ENCODE results near the gene SZT2. TPM values are rescaled to one million over a fixed set of nuclear protein-coding genes. Genes with fewer than 3 reads are reported as not detected.
"Not testable (repeated sequence)": the region's sequence is repeated elsewhere in the genome, so short reads cannot be mapped to it uniquely, and the experiment has no call there.

Gene SZT2
- total RNA-seq, 1 experiment from 2014 or later = 71.6 TPM

- Histone ChIP-seq H3K4me3 (no peak overlapping the region), H3K27me3 (ENCODE audit: insufficient read depth, low read depth) (no peaks in the 10 kb centered on the region), H3K9me2 (ENCODE audit: insufficient read depth) (no peaks in the 10 kb centered on the region), H3K4me2 (no peak overlapping the region), H2AFZ (no peak overlapping the region), H3K36me3 (ENCODE audit: low read depth) (0 out of 2 replicates have a peak, but pooled peaks cover 14% of the 10 kb centered on the region), H3K9me3 (ENCODE audit: insufficient read depth, low read depth) (no peaks in the 10 kb centered on the region), H3K27ac (no peak overlapping the region), H3K4me1 (replicated peaks; ENCODE audit: insufficient read depth) (no peaks in the 10 kb centered on the region), H4K20me1 (ENCODE audit: insufficient read depth) (no peaks in the 10 kb centered on the region), H3K79me2 (ENCODE audit: low read depth) (no peaks in the 10 kb centered on the region), H3F3A (ENCODE audit: insufficient read depth, low read depth) (0 out of 2 replicates have a peak, but pooled peaks cover 3% of the 10 kb centered on the region)
- TF ChIP-seq CTCF (conservative IDR thresholded peaks at IDR 0.05) (no peak), EZH2 (IDR thresholded peaks at IDR 0.05; ENCODE audit: low read depth) (no peak)
- no TSS peak for BruUV-seq (replicated peaks)
- intact Hi-C loops (cut with micrococcal nuclease; ENCODE audit: unreplicated experiment) = loop anchor here (10.0 kb wide), 1 partner anchor 636 kb away; no protein-coding TSS in a partner anchor
- POLR2A ChIA-PET (ENCODE audit: unreplicated experiment) = no interaction called here
- DNase-seq = no peak
- CTCF ChIA-PET = no interaction called here
These were observed 20.9 kb downstream of the SZT2 start for GRCh38 chr1:43410571-43410970.

DNA sequence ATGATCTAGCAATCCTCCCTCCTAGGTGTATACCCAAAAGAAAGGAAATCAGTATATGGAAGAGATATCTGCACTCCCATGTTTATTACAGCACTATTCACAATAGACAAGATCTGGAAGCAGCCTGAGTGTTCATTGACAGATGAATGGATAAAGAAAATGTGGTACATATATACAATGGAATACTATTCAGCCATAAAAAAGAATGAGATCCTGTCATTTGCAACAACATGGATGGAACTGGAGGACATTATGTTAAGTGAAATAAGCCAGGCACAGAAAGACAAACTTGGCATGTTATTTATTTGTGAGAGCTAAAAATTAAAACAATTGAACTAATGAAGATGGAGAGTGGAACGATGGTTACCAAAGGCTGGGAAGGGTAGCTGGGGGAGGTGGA is 23.7 kb downstream of the SZT2 start:
- H3K4me3 ChIP-seq; H3K27me3 ChIP-seq (ENCODE audit: insufficient read depth, low read depth); H3K36me3 ChIP-seq (ENCODE audit: low read depth); H4K20me1 ChIP-seq (ENCODE audit: insufficient read depth); H3F3A ChIP-seq (ENCODE audit: insufficient read depth, low read depth); DNase-seq; H3K4me1 ChIP-seq (replicated peaks; ENCODE audit: insufficient read depth); POLR2A ChIA-PET (ENCODE audit: unreplicated experiment); H3K9me3 ChIP-seq (ENCODE audit: insufficient read depth, low read depth); H3K79me2 ChIP-seq (ENCODE audit: low read depth); H3K9me2 ChIP-seq (ENCODE audit: insufficient read depth); BruUV-seq (replicated peaks); H3K4me2 ChIP-seq; H2AFZ ChIP-seq; H3K27ac ChIP-seq: not testable (repeated sequence)
- intact Hi-C loops (cut with micrococcal nuclease; ENCODE audit: unreplicated experiment) = loop anchor here (10.0 kb wide), 1 partner anchor 639 kb away; no protein-coding TSS in a partner anchor
- CTCF ChIA-PET = interaction anchor here (0.7 to 2.0 kb wide), 2 partner anchors 187 to 425 kb away, joined by 3 to 19 read pairs; no protein-coding TSS in a partner anchor

DNA sequence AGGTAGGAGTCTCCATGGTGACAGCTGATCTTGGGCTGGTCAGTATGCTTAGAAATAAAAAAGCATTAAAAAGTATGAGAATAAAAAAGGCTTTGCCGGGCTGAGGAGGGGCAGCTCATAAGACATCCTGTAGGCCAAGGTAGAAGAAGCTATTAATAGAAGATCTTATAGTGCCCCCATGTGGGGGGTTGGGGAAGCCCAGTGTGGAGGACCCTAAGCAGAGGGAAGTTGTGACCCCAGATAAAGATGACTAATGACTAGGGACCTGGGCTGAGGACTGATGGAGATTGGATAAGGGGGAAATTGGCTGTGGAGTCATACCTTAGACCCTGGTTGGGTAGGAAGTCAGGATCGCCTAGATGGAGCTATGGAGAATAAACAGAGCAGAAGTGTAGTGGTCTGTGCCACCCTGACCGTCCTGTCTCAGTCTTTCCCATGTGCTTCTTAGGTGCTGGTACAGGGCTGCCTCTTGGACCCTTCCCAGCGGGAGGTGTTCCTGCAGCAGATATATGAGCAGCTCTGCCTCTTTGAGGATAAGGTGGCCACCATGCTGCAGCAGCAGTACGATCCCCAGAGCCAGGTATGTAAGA is 25.0 kb downstream of the SZT2 start:
- Histone ChIP-seq H3K4me2 (no peak overlapping the region), H3K9me2 (ENCODE audit: insufficient read depth) (no peaks in the 10 kb centered on the region), H2AFZ (no peak overlapping the region), H3K4me1 (replicated peaks; ENCODE audit: insufficient read depth) (no peaks in the 10 kb centered on the region), H3K79me2 (ENCODE audit: low read depth) (no peaks in the 10 kb centered on the region), H3K4me3 (no peak overlapping the region), H3K36me3 (ENCODE audit: low read depth) (peaks cover 7% of the 10 kb centered on the region; the same call in 1 of the 2 replicates), H3K27me3 (ENCODE audit: insufficient read depth, low read depth) (no peaks in the 10 kb centered on the region), H4K20me1 (ENCODE audit: insufficient read depth) (no peaks in the 10 kb centered on the region), H3F3A (ENCODE audit: insufficient read depth, low read depth) (0 out of 2 replicates have a peak, but pooled peaks cover 3% of the 10 kb centered on the region), H3K27ac (no peak overlapping the region), H3K9me3 (ENCODE audit: insufficient read depth, low read depth) (no peaks in the 10 kb centered on the region)
- no TSS peak for BruUV-seq (replicated peaks)
- peak; percentile 80 for TF ChIP-seq CTCF (conservative IDR thresholded peaks at IDR 0.05)
- no peak for TF ChIP-seq EZH2 (IDR thresholded peaks at IDR 0.05; ENCODE audit: low read depth)
- peak; percentile 44 to 65 for DNase-seq
- ChIA-PET CTCF (interaction anchor here (0.6 to 2.0 kb wide), 10 partner anchors 13 to 638 kb away, joined by 3 to 19 read pairs (median 4); partner anchors contain the start of gene CDC20), POLR2A (ENCODE audit: unreplicated experiment) (interaction anchor here (0.7 kb wide), 1 partner anchor 152 kb away, joined by 5 read pairs; no protein-coding TSS in a partner anchor)
- intact Hi-C loops (cut with micrococcal nuclease; ENCODE audit: unreplicated experiment) = loop anchor here (1.0 to 10.0 kb wide), 6 partner anchors 48 to 640 kb away; partner anchors contain the start of gene CDC20
